Mesendoderm (in vitro differentiated cells): ENCODE measurements around the gene NKD1.

Source experiments
- DNase-seq: peaks from one replicate; pipeline ENCODE4 v3.0.0; 2013
- H2AK5ac ChIP-seq: 2 replicates; pipeline ENCODE4 v1.6.1; 2013; ENCODE audit warnings: low read length, inconsistent platforms
- H2BK120ac ChIP-seq: 2 replicates; pipeline ENCODE4 v1.6.1; 2013; ENCODE audit warnings: low read depth, mild to moderate bottlenecking, low read length, moderate library complexity, mixed read lengths
- H2BK15ac ChIP-seq: replicated peaks from 2 replicates; pipeline ENCODE4 v1.6.1; 2013; ENCODE audit warnings: low read depth, mild to moderate bottlenecking, moderate library complexity
- H2BK5ac ChIP-seq: 2 replicates; pipeline ENCODE4 v1.6.1; 2013; ENCODE audit warnings: low read length, inconsistent platforms
- H3K18ac ChIP-seq: 2 replicates; pipeline ENCODE4 v1.6.1; 2013; ENCODE audit warnings: mild to moderate bottlenecking, low read length, mixed read lengths
- H3K23ac ChIP-seq: one replicate; pipeline ENCODE4 v1.6.1; 2013; ENCODE audit warnings: low read length
- H3K27ac ChIP-seq: 2 replicates; pipeline ENCODE4 v1.5.1; 2013; ENCODE audit warnings: low read depth, mild to moderate bottlenecking, inconsistent platforms, low read length, moderate library complexity
- H3K27me3 ChIP-seq: 2 replicates; pipeline ENCODE4 v1.6.1; 2013; ENCODE audit warnings: low read length, control low read depth, mild to moderate bottlenecking, inconsistent platforms; ENCODE audit not compliant: insufficient read depth, poor library complexity
- H3K36me3 ChIP-seq: 2 replicates; pipeline ENCODE4 v1.6.1; 2013; ENCODE audit warnings: low read length, inconsistent platforms; ENCODE audit not compliant: control insufficient read depth, insufficient read depth
- H3K4ac ChIP-seq: one replicate; pipeline ENCODE4 v1.6.1; 2013; ENCODE audit warnings: low read depth, mild to moderate bottlenecking, low read length, moderate library complexity
- H3K4me1 ChIP-seq: 2 replicates; pipeline ENCODE4 v1.6.1; 2013; ENCODE audit warnings: low read depth, low read length, inconsistent platforms; ENCODE audit not compliant: control insufficient read depth
- H3K4me2 ChIP-seq: 2 replicates; pipeline ENCODE4 v1.6.1; 2013; ENCODE audit warnings: low read length
- H3K4me3 ChIP-seq: 2 replicates; pipeline ENCODE4 v1.5.1; 2013; ENCODE audit warnings: mild to moderate bottlenecking, low read length
- H3K56ac ChIP-seq: one replicate; pipeline ENCODE4 v1.6.1; 2013; ENCODE audit warnings: low read length
- H3K79me1 ChIP-seq: 2 replicates; pipeline ENCODE4 v1.6.1; 2013; ENCODE audit warnings: low read length, inconsistent platforms
- H3K79me2 ChIP-seq: 2 replicates; pipeline ENCODE4 v1.6.1; 2013; ENCODE audit warnings: mild to moderate bottlenecking, low read length; ENCODE audit not compliant: control insufficient read depth, insufficient read depth
- H3K9ac ChIP-seq: 2 replicates; pipeline ENCODE4 v1.6.1; 2013; ENCODE audit warnings: low read length, inconsistent platforms
- H4K5ac ChIP-seq: one replicate; pipeline ENCODE4 v1.6.1; 2013; ENCODE audit warnings: low read length
- H4K8ac ChIP-seq: one replicate; pipeline ENCODE4 v1.6.1; 2013; ENCODE audit warnings: low read depth, mild to moderate bottlenecking, control low read depth, low read length, moderate library complexity
- WGBS: extraction: QIAGEN DNeasy Blood & Tissue Kit; methylation state at CpG from one replicate; pipeline ENCODE4 v1.1.7; 2013; ENCODE audit warnings: low lambda C conversion rate, missing lambda C conversion rate; ENCODE audit not compliant: insufficient coverage; ENCODE audit errors: extremely low coverage; 5-methylcytosine and 5-hydroxymethylcytosine counted together

The NKD1 gene

GRCh38 chr16:50550035-50550434 lies 1.8 kb downstream of the NKD1 start:
- Histone ChIP-seq H3K18ac (no peak overlapping the region), H2BK120ac (no peak overlapping the region), H3K4ac (no peak overlapping the region), H2BK15ac (no peak overlapping the region), H2BK5ac (no peak overlapping the region), H3K27me3 (no peaks in the 10 kb centered on the region), H3K56ac (no peak overlapping the region), H3K27ac (no peak overlapping the region), H4K5ac (no peak overlapping the region), H3K23ac (no peak overlapping the region), H3K79me2 (peaks cover 18% of the 10 kb centered on the region), H3K4me3 (no peak overlapping the region), H3K9ac (peak overlapping the region; percentile 83), H3K4me1 (peaks cover 9% of the 10 kb centered on the region), H3K4me2 (peak overlapping the region; percentile 80), H4K8ac (no peak overlapping the region), H3K36me3 (no peaks in the 10 kb centered on the region), H3K79me1 (peaks cover 6% of the 10 kb centered on the region), H2AK5ac (no peak overlapping the region)
- DNase-seq = no peak
- no CpG with 5 or more reads among the region's 8 CpGs for WGBS

- DNase-seq = peak; percentile 25
These were observed 2.9 kb downstream of the NKD1 start for GRCh38 chr16:50550866-50551641.

GRCh38 chr16:50552476-50553101 lies 4.4 kb downstream of the NKD1 start:
- Histone ChIP-seq H4K8ac (no peak overlapping the region), H3K9ac (no peak overlapping the region), H3K4me3 (no peak overlapping the region), H3K4me1 (peaks cover 2% of the 10 kb centered on the region), H3K4me2 (no peak overlapping the region), H4K5ac (no peak overlapping the region), H2AK5ac (no peak overlapping the region), H2BK15ac (no peak overlapping the region), H2BK120ac (no peak overlapping the region), H3K18ac (no peak overlapping the region), H3K23ac (no peak overlapping the region), H3K56ac (no peak overlapping the region), H2BK5ac (no peak overlapping the region), H3K27ac (no peak overlapping the region), H3K36me3 (no peaks in the 10 kb centered on the region), H3K4ac (no peak overlapping the region), H3K79me2 (peaks cover 18% of the 10 kb centered on the region), H3K79me1 (peaks cover 6% of the 10 kb centered on the region), H3K27me3 (no peaks in the 10 kb centered on the region)
- WGBS = no CpG with 5 or more reads among the region's 7 CpGs
- DNase-seq = no peak

More at GRCh38 chr16:50550866-50551641, 2.9 kb downstream of the NKD1 start:
- Histone ChIP-seq H3K4ac (no peak overlapping the region), H3K56ac (no peak overlapping the region), H3K23ac (no peak overlapping the region), H3K36me3 (no peaks in the 10 kb centered on the region), H3K4me2 (no peak overlapping the region), H4K5ac (no peak overlapping the region), H3K4me1 (peaks cover 2% of the 10 kb centered on the region), H4K8ac (no peak overlapping the region), H3K9ac (no peak overlapping the region), H2BK15ac (no peak overlapping the region), H2AK5ac (no peak overlapping the region), H3K79me2 (peaks cover 18% of the 10 kb centered on the region), H3K4me3 (no peak overlapping the region), H2BK5ac (no peak overlapping the region), H3K79me1 (peaks cover 6% of the 10 kb centered on the region), H2BK120ac (no peak overlapping the region), H3K27ac (no peak overlapping the region), H3K27me3 (no peaks in the 10 kb centered on the region), H3K18ac (no peak overlapping the region)
- no CpG with 5 or more reads among the region's 9 CpGs for WGBS

GRCh38 chr16:50553182-50553710 lies 5.0 kb downstream of the NKD1 start:
- no peaks in the 10 kb centered on the region for H3K36me3 ChIP-seq
- DNase-seq = no peak
- no CpG with 5 or more reads among the region's 7 CpGs for WGBS

GRCh38 chr16:50553731-50554360 lies 5.7 kb downstream of the NKD1 start:
- no peak overlapping the region for H2BK5ac ChIP-seq
- no peak overlapping the region for H2BK15ac ChIP-seq
- peaks cover 16% of the 10 kb centered on the region for H3K79me2 ChIP-seq
- peaks cover 7% of the 10 kb centered on the region for H3K79me1 ChIP-seq
- H3K4me1 ChIP-seq = peaks cover 2% of the 10 kb centered on the region
- no peak overlapping the region for H3K23ac ChIP-seq
- no peak overlapping the region for H2AK5ac ChIP-seq
- H3K18ac ChIP-seq = no peak overlapping the region
- no peak overlapping the region for H4K8ac ChIP-seq
- no peaks in the 10 kb centered on the region for H3K27me3 ChIP-seq
- no peaks in the 10 kb centered on the region for H3K36me3 ChIP-seq
- no peak overlapping the region for H4K5ac ChIP-seq
- H3K27ac ChIP-seq = no peak overlapping the region
- H3K4ac ChIP-seq = no peak overlapping the region
- DNase-seq = no peak
- WGBS = no CpG with 5 or more reads among the region's 7 CpGs
- no peak overlapping the region for H3K4me2 ChIP-seq
- no peak overlapping the region for H3K4me3 ChIP-seq
- H2BK120ac ChIP-seq = no peak overlapping the region
- no peak overlapping the region for H3K9ac ChIP-seq
- no peak overlapping the region for H3K56ac ChIP-seq

More at GRCh38 chr16:50553182-50553710, 5.0 kb downstream of the NKD1 start:
- H3K27ac ChIP-seq = no peak overlapping the region
- no peak overlapping the region for H3K56ac ChIP-seq
- H3K27me3 ChIP-seq = no peaks in the 10 kb centered on the region
- H3K79me2 ChIP-seq = peaks cover 18% of the 10 kb centered on the region
- no peak overlapping the region for H3K4me3 ChIP-seq
- H2BK5ac ChIP-seq = no peak overlapping the region
- no peak overlapping the region for H3K9ac ChIP-seq
- H3K18ac ChIP-seq = no peak overlapping the region
- peaks cover 6% of the 10 kb centered on the region for H3K79me1 ChIP-seq
- no peak overlapping the region for H3K23ac ChIP-seq
- H3K4me2 ChIP-seq = no peak overlapping the region
- H3K4ac ChIP-seq = no peak overlapping the region
- H2AK5ac ChIP-seq = no peak overlapping the region
- H4K5ac ChIP-seq = no peak overlapping the region
- H4K8ac ChIP-seq = no peak overlapping the region
- peaks cover 2% of the 10 kb centered on the region for H3K4me1 ChIP-seq
- no peak overlapping the region for H2BK15ac ChIP-seq
- no peak overlapping the region for H2BK120ac ChIP-seq
